GM12872 (cell line): ENCODE measurements around the gene MISP3.

Experiments
- TF ChIP-seq, protein P1 (sequence below): IDR thresholded peaks from 3 replicates; pipeline ENCODE4 v1.5.1; 2011; ENCODE audit warnings: low read depth, mild to moderate bottlenecking, low read length, moderate library complexity; ENCODE audit not compliant: insufficient read depth

The MISP3 gene

DNA sequence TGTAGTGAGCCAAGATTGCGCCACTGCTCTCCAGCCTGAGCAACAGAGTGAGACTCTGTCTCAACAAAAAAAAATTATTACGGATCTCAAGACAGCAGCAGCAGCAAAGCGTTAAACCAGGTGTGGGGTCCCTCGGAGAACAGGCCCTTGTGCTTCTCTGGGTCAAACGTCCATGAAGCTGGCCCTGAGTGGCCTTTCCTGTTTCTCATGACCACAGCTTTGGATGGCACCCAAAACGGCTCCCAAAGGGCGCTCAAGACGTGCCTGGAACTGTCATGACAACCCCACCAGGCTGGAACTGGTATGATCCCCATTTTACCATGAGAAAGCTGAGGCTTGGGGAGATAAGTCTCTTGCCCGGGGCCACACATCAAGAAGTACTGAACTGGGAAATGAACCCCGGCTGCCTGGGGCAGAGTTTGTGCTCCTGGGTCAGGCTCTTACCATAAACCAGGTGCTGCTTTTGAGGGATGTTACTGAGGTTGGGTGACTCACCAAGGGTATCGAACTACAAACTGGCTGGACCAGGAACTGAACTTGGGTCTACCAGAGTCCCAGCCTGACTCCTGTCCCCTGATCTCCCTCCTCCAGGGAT is 29.6 kb downstream of the MISP3 start:
- TF ChIP-seq, protein P1, sequence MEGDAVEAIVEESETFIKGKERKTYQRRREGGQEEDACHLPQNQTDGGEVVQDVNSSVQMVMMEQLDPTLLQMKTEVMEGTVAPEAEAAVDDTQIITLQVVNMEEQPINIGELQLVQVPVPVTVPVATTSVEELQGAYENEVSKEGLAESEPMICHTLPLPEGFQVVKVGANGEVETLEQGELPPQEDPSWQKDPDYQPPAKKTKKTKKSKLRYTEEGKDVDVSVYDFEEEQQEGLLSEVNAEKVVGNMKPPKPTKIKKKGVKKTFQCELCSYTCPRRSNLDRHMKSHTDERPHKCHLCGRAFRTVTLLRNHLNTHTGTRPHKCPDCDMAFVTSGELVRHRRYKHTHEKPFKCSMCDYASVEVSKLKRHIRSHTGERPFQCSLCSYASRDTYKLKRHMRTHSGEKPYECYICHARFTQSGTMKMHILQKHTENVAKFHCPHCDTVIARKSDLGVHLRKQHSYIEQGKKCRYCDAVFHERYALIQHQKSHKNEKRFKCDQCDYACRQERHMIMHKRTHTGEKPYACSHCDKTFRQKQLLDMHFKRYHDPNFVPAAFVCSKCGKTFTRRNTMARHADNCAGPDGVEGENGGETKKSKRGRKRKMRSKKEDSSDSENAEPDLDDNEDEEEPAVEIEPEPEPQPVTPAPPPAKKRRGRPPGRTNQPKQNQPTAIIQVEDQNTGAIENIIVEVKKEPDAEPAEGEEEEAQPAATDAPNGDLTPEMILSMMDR: no peak

GRCh38 chr19:14102756-14103155 is 30.2 kb downstream of the MISP3 start:
- TF ChIP-seq, protein P1: no peak

DNA sequence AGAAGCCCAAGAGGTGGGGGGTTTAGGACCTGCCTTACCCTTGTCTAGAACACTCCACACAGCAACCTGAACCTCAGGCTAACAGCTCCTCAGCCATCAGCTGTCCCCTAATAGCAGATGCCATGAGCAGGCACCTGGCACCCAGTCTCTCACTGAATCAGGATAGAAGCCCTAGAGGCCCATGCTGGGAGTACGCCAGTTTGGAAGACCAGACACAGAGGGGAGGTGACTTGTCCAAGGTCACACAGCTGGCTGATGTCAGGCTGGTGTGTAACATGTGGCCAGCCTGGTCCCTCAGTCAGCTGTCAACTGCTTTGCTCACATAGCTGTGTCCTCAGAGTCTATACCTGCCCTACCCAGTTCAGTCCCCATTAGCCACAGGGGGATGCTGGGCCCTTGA is 30.7 kb downstream of the MISP3 start:
- TF ChIP-seq, protein P1: peak; percentile 15; the same call in 1 of the 3 replicates

- TF ChIP-seq, protein P1: no peak
These were observed 33.1 kb downstream of the MISP3 start for GRCh38 chr19:14105680-14106079.

GRCh38 chr19:14106840-14107239 is 34.3 kb downstream of the MISP3 start:
- TF ChIP-seq, protein P1: no peak

- TF ChIP-seq, protein P1: no peak
These were observed 35.2 kb downstream of the MISP3 start for GRCh38 chr19:14107581-14108461.

GRCh38 chr19:14110650-14111049 is 38.1 kb downstream of the MISP3 start:
- TF ChIP-seq, protein P1: no peak
